ENCODE data around the gene TRPM3.

Gene TRPM3

DNA sequence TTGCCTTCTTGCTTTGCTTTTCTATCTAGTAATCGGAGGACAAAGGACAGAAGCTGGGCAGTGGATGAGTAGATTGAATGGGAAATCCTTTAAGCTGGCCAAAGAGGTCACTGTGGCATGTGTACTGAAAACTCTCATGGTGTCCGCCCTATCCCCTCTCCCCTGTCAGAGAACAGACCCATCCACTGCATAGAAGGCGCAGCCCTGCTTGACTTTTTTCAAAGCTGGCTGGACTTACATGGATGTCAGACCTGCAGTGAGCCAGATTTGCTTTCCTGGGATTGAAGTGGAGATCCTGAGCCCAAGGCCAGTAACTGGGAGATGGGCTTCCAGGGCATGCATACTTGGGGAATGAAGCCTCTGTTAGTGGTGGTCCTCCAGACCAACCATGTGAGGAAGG lies 329.5 kb downstream of the TRPM3 start:
- ChIA-PET CTCF (interaction anchor here (1.0 kb wide), 1 partner anchor 17 kb away, joined by 3 read pairs; no protein-coding TSS in a partner anchor), POLR2A (no interaction called here)
- no peak for DNase-seq (ENCODE audit: extremely low spot score)
- no peak for TF ChIP-seq CTCF (IDR thresholded peaks at IDR 0.05; ENCODE audit: control extremely low read depth, extremely low read depth, low read depth, missing control alignments)

GRCh38 chr9:70789086-70789485 lies 332.3 kb downstream of the TRPM3 start:
- POLR2A ChIA-PET, result no interaction called here
- DNase-seq (ENCODE audit: extremely low spot score), result no peak
- CTCF ChIA-PET, result interaction anchor here (1.5 to 2.0 kb wide), 2 partner anchors 10 to 28 kb away, joined by 4 to 6 read pairs; no protein-coding TSS in a partner anchor
- no peak for TF ChIP-seq CTCF (IDR thresholded peaks at IDR 0.05; ENCODE audit: control extremely low read depth, extremely low read depth, low read depth, missing control alignments)

DNA sequence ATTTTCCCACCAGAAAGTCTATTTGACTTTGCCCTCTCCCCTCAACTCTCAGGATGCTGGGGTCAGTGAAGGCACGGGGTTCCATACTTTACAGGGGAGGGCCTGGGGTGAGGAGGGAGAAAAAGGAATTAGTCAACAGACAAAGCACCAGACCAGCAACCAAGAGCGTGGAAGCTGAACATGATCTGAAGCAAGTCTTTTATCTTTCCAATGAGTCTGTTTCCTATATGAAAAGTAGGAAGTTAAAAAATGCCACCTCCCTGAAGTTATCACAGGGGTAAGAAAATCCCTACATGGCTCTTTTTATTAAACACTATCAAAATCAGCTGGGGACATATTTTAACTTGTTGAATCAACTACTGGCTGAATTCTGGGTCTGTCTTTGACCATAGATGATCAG lies 337.0 kb downstream of the TRPM3 start:
- ChIA-PET CTCF (interaction anchor here (1.3 kb wide), 1 partner anchor 12 kb away, joined by 3 read pairs; no protein-coding TSS in a partner anchor), POLR2A (no interaction called here)
- no peak for TF ChIP-seq CTCF (IDR thresholded peaks at IDR 0.05; ENCODE audit: control extremely low read depth, extremely low read depth, low read depth, missing control alignments)
- no peak for DNase-seq (ENCODE audit: extremely low spot score)

DNA sequence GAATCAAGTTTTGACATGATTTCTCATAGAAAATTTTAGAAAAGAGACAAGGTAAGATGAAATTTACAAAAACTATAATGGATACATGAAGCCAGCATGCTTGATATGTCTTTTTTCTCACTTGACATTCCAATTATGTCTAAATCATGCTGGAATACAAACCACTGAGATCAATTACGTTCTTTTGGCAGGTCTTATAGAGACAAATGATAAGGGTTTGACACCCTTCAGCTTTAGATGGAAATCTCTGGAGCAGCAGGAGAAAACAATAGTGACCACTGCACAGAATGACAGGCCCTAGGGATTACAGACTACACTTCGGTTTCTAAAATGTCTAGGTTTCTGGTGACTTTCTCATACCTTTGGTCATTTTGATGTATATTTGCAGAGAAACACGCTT lies 342.9 kb downstream of the TRPM3 start:
- no peak for TF ChIP-seq CTCF (IDR thresholded peaks at IDR 0.05; ENCODE audit: control extremely low read depth, extremely low read depth, low read depth, missing control alignments)
- ChIA-PET POLR2A (no interaction called here), CTCF (no interaction called here)
- no peak for DNase-seq (ENCODE audit: extremely low spot score)

DNA sequence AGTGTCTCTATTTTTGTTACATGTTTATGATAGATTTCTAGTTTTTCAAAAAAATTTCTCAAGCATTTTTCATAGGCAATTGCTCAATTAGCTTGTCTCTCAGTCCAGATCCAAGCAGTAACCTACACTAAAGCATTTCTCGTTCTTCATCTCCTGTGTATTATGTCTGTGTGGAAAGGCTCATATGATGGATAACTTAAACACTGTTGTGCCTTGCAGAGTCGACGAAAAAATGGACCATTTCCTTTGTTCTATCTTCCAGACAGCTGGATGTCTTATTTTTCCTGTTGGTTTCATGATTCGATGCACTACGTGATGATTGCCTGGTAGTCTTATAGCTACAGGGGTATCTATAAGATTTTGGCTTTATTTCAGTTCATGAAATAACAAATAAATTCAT lies 347.8 kb downstream of the TRPM3 start:
- no peak for DNase-seq (ENCODE audit: extremely low spot score)
- no peak for TF ChIP-seq CTCF (IDR thresholded peaks at IDR 0.05; ENCODE audit: control extremely low read depth, extremely low read depth, low read depth, missing control alignments)
- CTCF ChIA-PET, result interaction anchor here (0.8 kb wide), 1 partner anchor 10 kb away, joined by 4 read pairs; no protein-coding TSS in a partner anchor
- POLR2A ChIA-PET, result no interaction called here

DNA sequence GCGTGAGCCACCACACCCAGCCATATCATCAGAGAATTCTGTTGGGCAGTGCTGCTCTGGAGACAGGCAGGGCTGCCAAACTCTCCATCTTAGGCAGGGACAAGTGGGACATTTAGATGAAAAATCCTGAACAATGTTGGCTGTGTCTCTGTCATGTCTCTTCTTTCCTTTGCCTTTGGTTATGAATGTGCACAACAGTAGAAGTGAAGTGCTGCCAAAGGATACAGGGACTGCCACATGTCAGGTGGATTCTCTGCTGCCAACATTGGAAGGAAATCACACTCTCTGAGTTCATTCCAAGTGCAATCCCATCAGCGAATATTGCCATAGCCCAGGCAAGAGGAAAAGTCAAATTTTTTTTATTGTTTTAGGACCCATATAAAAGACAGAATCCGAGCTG lies 348.8 kb downstream of the TRPM3 start:
- CTCF ChIA-PET, result interaction anchor here (0.8 kb wide), 1 partner anchor 9 kb away, joined by 4 read pairs; no protein-coding TSS in a partner anchor
- TF ChIP-seq CTCF (IDR thresholded peaks at IDR 0.05; ENCODE audit: control extremely low read depth, extremely low read depth, low read depth, missing control alignments), result no peak
- POLR2A ChIA-PET, result no interaction called here
- no peak for DNase-seq (ENCODE audit: extremely low spot score)

DNA sequence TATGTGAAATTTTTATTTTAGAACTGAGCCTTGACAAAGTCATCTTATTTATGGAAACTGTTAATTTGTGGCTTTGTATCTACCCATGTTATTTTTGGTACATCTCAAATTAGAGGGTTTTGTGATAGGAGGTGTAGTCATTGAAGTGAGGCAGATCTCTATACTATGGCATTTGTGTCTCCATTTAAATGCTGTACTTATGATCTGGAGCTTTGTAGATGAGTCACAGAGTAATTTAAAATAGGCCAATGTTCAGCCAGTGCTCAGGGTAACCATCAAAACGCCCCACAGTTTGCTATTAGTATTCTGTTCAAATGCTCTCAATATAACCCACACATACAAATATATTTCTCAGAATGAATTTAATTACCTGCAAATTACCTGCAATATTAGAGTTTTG lies 355.5 kb downstream of the TRPM3 start:
- CTCF ChIA-PET, result interaction anchor here (1.0 kb wide), 1 partner anchor 18 kb away, joined by 3 read pairs; no protein-coding TSS in a partner anchor
- DNase-seq (ENCODE audit: extremely low spot score), result no peak
- POLR2A ChIA-PET, result no interaction called here
- TF ChIP-seq CTCF (IDR thresholded peaks at IDR 0.05; ENCODE audit: control extremely low read depth, extremely low read depth, low read depth, missing control alignments), result no peak
